ENCODE measurements around the gene PDCD7.
"Not testable (repeated sequence)": the region's sequence is repeated elsewhere in the genome, so short reads cannot be mapped to it uniquely, and the experiment has no call there.

PDCD7 gene

DNA sequence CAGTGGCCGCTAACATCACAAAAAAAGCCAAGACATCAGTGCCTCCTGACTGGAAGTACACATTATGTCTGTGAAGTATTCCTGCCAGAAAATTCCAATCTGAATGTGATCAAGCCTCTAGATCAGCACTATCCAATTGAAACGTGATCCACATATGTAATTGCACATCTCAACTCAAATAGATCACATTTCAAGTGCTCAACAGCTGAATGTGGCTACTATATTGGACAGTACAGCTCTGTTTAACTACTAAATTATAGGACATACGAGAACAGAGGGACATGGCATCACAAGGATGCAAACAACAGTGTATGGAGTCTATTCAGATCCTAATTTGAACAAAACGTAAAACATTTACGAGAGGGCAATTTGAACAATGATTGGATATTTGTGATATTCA lies 18.1 kb downstream of the PDCD7 start:
- no peak for DNase-seq (ENCODE audit: low read depth in 2 of 2)

DNA sequence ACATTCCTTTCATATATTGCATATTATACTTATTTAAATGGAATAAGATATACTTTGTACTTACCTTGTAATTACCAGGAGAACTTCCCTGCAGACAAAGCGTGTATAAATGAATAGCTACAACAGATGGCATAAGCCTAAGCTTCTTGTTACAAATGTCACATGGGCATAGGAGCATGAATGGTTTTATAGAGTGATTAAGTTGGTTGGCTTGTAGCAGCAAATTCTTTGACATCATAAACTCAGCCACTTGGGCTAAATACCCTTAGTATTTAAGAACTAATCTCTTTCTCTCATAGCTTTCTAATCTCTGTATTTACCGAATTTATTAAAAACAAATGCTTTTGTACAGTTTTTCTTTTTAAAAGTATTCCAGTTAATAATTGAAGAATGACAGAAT lies 18.5 kb downstream of the PDCD7 start, which contains the start of gene UBAP1L:
UBAP1L (minus strand) TSS at position 115 of the 400 bp plus-strand sequence. CDS start 8,985 bp downstream, outside the sequence.
- no peak for DNase-seq (ENCODE audit: low read depth in 2 of 2)

DNA sequence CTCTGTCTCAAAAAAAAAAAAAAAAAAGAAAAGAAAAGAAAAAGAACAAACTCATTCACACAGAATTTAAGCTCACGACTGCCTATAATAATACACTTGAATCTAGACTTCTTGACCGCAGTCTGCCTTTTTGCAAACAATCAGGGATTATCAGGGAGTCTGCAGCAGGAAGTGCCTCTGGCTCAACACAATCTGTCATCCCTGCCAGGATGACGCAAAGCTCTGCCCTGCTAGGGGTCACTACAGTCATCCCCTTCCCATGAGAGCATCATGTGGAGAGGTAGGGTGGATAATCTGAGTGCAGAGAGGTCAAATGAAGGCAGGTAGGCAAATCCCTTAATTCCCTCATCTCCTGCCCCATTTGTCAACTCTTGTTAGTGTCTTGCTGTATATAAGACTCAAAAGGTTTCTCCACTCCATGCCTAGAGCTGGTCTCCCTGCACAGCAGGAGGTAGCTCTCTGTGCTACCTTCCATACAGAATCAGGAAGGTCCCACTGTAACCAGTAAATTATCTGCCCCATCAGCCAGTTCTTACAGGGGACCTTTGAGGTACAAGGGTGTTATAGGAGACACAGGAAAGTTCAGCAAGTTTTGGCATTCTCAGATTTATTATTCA lies 22.8 kb downstream of the PDCD7 start:
- DNase-seq (ENCODE audit: low read depth in 2 of 2) = no peak

DNA sequence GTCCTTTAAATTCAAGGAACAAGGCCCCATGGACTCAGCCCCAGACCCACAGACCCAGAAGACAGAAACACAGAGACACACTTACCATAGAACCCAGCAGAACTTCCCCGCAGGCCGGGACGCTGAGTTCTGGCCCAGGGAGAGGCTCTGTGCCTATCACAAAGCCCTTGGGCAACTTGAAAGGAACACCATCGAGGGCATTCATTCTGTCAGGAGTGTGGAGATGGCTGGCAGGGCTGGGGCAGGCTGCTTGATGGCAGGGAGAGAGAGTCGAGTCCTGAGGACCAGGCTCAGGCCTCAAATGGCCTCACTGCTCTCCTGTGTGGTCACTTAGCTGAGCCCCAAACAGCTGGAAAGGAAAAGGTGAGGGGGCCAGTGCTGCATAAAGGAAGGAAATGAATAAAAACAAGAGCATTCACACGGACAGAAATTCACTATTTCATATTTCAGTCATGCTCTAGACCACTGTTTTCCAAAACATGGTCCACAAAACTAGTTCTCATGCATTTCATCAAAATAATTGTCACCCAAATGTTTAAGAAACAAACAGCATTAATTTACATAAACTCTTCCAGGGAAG lies 27.5 kb downstream of the PDCD7 start:
- DNase-seq (ENCODE audit: low read depth in 2 of 2) = no peak

DNA sequence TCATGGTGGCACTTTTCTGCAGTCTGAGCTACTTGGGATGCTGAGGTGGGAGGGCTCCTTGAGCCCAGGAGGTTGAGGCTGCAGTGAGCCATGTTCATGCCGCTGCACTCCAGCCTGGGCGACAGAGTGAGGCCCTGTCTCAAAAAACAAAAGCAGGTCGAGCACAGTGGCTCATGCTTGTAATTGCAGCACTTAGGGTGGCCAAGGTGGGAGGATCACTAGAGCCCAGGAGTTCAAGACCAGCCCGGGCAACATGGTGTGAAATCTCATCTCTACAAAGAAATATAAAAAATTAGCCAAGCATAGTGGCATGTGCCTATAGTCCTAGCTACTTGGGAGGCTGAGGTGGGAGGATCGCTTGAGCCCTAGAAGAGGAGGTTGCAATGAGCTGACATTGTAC lies 28.6 kb downstream of the PDCD7 start:
- no peak for DNase-seq (ENCODE audit: low read depth in 2 of 2)

DNA sequence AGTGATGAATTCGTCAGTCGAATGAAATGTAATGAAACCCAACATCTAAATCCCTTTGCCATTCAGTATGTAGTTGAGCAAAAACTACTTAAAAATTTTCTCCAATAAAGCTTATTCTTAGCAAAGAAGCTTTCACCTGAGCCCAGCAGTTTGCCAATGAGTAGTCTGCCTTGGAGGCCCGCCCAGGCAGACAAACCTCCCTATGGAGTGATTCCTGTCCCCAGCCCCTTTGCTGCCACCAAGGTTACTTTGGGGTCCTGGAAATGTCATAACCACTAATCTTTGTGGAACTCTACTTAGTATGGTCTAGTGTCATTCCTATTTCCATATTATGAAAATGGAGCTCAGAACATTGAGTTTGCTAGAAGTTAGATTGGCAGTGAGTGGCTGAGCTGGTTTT lies 30.7 kb downstream of the PDCD7 start:
- no peak for DNase-seq (ENCODE audit: low read depth in 2 of 2)

DNA sequence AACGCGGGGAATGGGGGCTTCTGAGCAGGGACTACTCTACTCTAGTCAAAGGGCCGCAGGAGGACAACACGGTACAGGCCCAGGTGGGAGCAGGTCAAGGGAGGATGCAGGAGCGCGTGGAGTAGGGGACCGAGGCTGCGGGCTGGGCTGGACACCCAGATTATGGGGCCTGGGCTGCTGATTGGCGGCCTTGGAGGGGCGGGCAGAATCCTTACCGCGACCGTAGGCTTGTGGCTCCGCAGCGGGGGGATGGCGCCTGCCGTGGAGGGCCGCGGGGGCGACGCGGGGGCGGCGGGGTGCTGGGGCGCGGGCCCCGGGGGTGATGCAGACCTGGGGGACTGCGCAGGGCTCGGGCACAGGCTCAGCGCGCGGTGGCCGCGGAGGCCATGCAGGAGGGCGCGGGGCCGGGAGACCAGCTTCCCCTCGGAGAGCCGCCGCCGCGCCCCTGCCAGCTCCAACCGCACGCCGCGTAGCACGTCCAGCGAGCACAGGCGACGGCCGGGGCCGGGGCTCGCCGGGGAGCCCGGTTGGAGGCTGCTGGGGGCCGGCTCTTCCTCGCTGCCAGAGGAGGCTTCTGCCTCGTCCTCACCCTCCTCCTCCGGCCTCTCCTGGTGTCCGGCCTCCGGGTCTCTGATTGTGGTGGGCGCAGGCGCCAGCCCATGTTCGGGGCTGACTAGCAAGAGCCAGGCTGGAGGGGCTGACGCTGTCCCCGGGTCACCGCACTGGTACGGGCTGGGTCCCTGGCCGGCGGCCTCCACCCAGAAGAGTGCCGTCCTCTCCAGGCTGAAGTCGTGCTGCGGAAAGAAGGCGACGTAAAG lies 31.5 kb downstream of the PDCD7 start:
- no peak for DNase-seq (ENCODE audit: low read depth in 2 of 2)

DNA sequence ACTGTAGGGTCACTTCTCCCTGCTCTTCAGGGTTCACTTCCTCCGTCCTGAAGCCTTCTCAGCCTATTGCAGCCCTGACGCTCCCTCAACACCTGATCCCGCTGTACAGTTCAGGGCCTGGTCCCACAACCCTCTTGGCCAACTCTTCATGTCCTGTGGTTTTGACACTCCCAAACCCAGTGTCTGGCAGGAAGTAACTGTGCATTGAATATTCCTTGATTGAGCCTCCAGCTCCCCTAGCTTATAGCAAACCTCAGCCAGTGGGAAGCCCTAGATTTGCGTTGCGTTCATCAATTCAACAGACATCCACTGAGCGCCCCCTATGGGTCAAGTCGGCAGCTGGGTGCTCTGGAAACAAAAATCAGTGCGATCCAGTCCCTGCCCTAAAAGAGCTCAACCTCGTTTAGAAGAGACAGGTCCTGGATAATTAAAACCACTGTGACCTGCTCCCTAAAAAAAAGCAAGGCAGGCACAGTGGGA lies 32.2 kb downstream of the PDCD7 start:
- no peak for DNase-seq (ENCODE audit: low read depth in 2 of 2)

DNA sequence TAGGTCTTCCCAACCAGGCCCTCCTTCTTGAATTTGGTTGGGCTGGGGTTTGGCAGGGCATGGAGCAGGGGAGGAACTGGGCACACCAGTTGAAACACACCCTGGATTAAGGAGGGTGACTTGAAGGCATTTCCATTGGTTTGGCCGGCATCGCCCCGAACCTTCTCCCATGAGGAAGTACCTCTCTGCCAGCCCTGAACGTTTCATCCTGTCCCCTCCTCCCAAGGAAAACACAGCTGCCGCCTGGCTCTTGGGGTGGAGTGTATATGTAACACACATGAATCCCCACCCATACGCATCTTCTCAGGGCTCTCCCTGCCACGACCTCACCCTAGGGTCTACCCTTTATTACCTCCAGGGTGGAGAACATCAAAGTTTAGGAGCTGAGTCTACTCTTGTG lies 33.2 kb downstream of the PDCD7 start:
- no peak for DNase-seq (ENCODE audit: low read depth in 2 of 2)

DNA sequence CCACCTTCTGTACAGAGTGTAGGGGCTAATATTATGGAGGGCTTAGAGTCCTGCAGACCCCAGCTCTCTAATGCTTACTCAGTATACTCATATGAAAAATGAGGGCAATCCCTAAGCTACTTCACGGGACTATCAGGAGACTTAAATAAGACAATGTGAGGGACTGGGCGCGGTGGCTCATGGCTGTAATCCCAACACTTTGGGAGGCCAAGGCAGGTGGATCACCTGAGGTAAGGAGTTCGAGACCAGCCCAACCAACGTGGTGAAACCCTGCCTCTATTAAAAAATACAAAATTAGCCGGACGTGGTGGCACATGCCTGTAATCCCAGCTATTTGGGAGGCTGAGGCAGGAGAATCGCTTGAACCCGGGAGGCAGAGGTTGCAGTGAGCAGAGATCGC lies 33.8 kb downstream of the PDCD7 start:
- DNase-seq (ENCODE audit: low read depth in 2 of 2) = not testable (repeated sequence)

DNA sequence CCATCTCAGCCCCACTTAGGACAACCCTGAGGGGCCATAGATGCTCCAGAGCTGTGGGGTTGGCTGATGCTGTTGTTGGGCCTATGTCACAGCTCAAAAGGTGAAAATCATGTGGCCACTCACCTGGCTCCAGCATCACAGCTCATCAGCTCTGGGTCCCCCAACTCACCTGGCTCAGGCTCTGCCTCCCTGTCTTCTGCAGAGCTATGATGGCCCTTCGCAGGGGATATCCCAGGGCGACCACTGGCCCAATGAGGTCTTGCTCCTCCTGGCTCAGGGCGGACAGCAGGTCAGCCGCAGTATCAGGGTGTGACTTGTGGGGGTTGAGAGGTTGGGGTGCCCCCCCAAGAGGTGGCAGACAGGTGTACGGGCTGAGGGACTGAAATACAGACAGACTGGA lies 34.3 kb downstream of the PDCD7 start:
- no peak for DNase-seq (ENCODE audit: low read depth in 2 of 2)

DNA sequence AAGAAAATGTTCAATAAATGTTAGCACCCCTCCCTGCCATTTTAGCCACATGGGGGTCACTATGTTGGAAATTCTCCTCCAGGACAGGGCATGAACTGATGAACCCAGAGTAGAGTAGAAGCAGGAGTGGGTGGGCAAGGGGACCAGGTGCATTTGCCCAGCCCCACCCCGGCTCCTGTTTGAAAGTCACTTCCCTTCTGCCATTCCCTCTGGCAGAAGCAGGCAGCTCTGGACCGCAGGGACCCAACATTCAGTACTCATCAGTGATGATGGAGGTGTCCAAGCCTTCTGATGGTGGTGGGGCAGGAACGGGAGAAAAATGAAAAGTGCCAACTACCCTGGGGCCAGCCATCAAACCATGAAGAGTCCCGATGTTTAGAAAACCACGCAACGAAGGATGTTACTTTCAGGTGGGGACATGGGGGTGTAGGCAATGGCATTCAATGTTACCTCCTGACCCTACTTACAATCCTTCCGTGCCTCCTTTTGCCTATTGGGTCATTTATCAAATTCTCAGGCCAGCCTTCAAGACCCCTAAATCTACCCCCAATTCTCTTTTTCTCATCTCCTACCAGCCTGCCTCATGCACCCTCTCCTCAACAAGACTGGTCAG lies 35.9 kb downstream of the PDCD7 start:
- no peak for DNase-seq (ENCODE audit: low read depth in 2 of 2)

DNA sequence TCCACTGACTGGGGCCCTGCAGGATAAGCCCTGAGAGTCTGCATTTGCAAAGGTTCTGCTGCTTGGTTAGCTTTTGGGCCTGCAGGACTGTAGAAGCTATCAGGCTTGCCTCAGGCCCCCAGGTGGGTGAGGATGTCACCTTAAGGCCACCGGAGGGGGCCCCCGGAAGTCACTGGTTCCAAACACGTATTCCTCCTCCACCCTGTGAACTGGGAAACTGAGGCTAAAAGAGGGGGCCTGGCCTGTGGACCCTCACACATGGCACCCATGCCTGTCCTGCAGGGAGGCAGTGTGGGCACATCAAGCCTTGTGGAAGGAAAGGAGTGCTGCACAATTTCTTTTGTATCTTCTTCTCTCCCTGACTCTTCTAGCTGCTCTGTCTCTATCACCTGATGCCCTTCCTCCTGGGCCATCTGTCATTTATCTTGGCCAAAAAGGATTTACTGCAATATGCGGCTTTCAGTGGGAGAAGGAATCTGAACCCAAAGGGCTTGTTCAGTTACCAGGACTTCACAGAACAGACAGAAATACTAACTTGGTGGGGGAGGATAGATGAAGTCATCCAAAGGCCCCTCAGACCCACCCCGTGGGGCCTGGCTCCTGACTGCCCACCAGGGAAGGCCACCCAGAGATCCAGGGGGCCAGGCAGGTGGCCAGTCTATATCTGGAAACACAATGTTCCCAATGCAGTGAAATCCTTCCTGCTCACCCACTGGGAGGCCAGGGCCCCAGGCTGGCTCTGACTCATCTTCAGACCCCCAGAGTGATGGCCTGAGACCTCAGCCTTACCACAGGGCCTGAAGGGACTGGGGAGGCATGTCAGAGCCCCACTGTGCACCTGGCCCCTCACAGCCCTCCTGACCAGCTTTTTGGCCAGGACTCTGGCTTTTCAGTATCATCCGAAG lies 36.9 kb downstream of the PDCD7 start:
- DNase-seq (ENCODE audit: low read depth in 2 of 2) = no peak

DNA sequence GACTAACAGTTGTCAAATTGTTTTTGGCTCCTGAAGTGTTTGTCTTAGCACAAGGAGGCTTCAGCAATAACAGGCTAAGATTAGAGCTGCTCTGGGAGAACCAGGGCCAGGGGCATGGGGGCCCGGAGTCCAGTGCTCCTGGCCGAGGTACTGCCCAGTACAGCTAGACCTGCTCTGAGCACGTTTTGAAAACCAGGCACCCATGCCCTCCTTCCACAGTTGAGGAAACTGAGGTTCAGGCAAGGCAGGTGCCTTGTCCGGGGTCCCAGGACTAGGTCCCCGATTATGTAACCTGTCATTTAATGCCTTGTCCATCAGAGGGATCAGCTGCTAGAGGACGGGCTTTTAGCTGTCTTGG lies 37.9 kb downstream of the PDCD7 start:
- no peak for DNase-seq (ENCODE audit: low read depth in 2 of 2)

DNA sequence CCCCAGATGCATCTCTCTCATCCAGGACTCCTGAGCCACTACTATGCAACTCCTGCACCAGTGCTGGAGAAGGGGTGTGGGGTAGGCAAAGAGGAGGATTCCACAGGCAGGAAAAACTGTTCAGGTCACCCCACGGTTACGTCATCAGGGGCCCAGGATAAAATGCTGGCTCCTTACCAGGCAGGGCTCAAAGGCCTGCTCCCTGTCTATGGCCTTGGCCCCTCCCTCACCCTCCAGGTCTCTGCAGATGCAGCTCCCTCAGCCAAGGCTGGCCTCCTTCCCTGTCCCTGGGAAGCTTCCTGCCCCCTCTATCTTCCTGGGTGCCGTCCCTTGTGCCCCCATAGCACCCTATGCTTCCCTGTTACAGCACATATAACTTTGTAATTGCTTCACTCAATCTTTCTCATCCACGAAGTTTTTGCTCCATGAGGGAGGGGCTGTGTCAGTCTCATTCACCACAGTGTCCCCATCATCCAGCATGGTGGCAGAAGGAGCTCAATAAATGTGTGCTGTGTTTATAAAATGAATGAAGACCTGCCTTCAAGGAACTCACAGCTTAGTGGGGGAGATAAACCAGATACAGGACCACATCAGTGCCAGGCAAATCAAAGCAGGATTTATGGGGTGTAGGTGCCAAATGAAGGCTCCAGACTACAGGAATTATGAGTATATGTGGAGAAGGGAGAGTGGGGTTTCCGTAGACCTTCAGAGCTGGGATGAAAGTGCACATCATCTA lies 38.4 kb downstream of the PDCD7 start:
- DNase-seq (ENCODE audit: low read depth in 2 of 2) = no peak

DNA sequence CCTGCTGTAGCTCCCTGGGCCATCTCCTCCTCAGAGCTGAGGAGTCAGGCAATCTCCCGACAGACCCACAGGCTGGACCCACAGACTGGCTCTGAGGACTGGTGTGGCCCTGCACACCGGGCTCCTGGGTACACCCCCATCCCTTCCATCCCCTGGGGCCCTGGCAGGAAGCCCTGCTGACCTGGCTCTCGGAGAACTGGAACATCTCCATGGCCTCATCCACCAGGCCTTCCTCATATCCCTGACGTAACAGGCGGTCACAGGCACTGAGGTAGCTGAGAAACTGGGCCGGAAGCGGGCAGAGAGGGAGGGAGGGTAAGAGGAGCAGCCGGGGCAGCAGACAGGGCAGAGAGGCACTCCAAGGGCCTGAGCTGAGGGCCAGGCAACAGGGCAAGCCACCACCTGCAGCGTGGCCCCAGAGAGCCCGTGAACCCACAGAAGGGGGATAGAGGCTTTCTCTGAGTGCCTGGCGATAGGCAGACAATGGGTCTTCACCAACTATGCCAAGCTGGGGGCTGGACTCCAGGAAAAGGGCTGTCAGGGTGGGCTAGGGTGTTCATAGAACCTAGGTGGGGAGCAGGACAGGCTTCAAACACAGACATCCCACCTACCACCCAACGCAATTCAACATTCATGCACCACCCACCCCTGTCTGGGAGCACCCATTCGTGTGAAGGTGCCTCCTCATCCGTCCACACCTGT lies 39.2 kb downstream of the PDCD7 start:
- DNase-seq (ENCODE audit: low read depth in 2 of 2) = no peak

DNA sequence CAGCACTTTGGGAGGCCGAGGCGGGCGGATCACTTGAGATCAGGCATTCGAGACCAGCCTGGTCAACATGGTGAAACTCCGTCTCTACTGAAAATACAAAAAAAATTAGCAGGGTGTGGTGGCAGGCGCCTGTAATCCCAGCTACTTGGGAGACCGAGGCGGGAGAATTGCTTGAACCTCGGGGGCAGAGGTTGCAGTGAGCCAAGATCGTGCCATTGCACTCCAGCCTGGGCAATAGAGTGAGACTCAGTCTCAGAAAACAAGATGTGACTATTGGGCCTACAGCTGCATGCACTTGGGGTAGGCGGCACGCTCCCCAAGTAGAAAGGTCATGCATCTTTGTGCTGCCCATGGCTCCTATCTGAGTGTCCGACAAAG lies 39.8 kb downstream of the PDCD7 start:
- not testable (repeated sequence) for DNase-seq (ENCODE audit: low read depth in 2 of 2)

DNA sequence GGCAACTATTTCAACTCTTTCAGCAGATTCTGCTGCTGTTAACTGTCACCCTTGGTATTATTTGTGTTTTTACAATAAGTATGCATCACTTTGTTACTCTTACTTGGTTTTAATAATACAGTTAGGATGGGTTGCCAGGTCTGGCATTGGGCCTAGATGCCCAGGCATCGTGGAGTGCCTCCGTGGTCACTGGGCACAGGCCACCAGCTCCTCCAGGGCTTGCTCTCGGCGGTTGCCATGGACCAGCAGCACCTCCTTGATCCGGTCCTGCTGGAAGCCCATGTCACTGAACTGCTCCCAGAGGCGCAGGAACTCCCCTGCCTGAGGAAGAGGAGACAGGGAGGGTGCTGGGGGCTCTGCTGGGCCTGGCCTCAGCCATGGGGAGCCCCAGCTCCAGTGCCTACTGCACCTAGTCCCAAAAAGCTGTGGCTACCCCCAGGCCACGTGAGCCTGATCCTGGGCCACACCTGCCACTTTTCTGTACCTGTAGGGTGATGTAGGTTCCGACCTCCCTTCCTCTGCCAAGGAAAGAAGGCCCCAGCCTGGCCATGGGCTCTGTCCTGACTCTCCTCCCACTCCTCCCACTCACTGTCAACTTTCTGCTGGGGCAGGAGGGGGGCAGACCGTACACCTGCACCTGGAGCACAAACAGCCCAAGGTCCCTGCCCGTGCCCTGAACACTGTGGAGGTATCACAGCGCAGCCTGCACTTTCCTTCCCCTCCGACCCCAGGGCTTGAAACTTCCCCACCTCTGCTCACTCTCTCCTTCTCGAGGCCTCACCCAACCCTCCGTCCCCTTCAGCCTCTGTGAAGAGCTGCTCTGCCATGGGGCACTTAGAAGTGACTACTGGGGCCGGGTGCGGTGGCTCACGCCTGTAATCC lies 40.5 kb downstream of the PDCD7 start:
- DNase-seq (ENCODE audit: low read depth in 2 of 2) = no peak
